ENCODE results near the gene KRT3.

The KRT3 gene

GRCh38 chr12:52741375-52742195 is 54.3 kb downstream of the KRT3 start:
- H3K79me2 ChIP-seq (ENCODE audit: insufficient read depth, low read length), result no peaks in the 10 kb centered on the region
- H4K20me1 ChIP-seq (ENCODE audit: insufficient read depth, low read length), result peaks cover 9% of the 10 kb centered on the region; the same call in 1 of the 2 replicates
- H3K27ac ChIP-seq (ENCODE audit: low read length), result no peak overlapping the region
- TF ChIP-seq CTCF (IDR thresholded peaks at IDR 0.05; ENCODE audit: borderline replicate concordance, extremely low read depth, low read length, poor library complexity, severe bottlenecking), result no peak
- TF ChIP-seq EZH2 (IDR thresholded peaks at IDR 0.05; ENCODE audit: borderline replicate concordance, low read depth, low read length, severe bottlenecking), result no peak
- H3K4me2 ChIP-seq (ENCODE audit: insufficient read depth, low read length), result no peak overlapping the region
- peaks cover 2% of the 10 kb centered on the region for H3K27me3 ChIP-seq (ENCODE audit: insufficient read depth, low read length, poor library complexity)
- no peak overlapping the region for H3K4me3 ChIP-seq (ENCODE audit: low read depth in 1 of 2, low read length in 2 of 2)
- ATAC-seq (ENCODE audit: insufficient read depth, low read depth), result peak; percentile 81
- H3K4me1 ChIP-seq (ENCODE audit: insufficient read depth, low read length), result no peaks in the 10 kb centered on the region
- H2AFZ ChIP-seq (ENCODE audit: low read depth, low read length), result no peak overlapping the region
- H3K36me3 ChIP-seq (ENCODE audit: insufficient read depth, low read length), result no peaks in the 10 kb centered on the region
- no peaks in the 10 kb centered on the region for H3K9me3 ChIP-seq (ENCODE audit: insufficient read depth, low read length, severe bottlenecking)
- peak; percentile 73 for DNase-seq
- H3K9ac ChIP-seq (ENCODE audit: low read depth, low read length), result no peak overlapping the region

GRCh38 chr12:52740584-52740983 is 55.3 kb downstream of the KRT3 start:
- Histone ChIP-seq H3K27me3 (ENCODE audit: insufficient read depth, low read length, poor library complexity) (peaks cover 2% of the 10 kb centered on the region), H4K20me1 (ENCODE audit: insufficient read depth, low read length) (peaks cover 10% of the 10 kb centered on the region; the same call in 1 of the 2 replicates), H3K36me3 (ENCODE audit: insufficient read depth, low read length) (no peaks in the 10 kb centered on the region), H3K27ac (ENCODE audit: low read length) (no peak overlapping the region), H3K4me3 (ENCODE audit: low read depth in 1 of 2, low read length in 2 of 2) (no peak overlapping the region), H3K4me2 (ENCODE audit: insufficient read depth, low read length) (no peak overlapping the region), H3K79me2 (ENCODE audit: insufficient read depth, low read length) (no peaks in the 10 kb centered on the region), H3K9ac (ENCODE audit: low read depth, low read length) (no peak overlapping the region), H3K9me3 (ENCODE audit: insufficient read depth, low read length, severe bottlenecking) (no peaks in the 10 kb centered on the region), H2AFZ (ENCODE audit: low read depth, low read length) (no peak overlapping the region), H3K4me1 (ENCODE audit: insufficient read depth, low read length) (no peaks in the 10 kb centered on the region)
- ATAC-seq (ENCODE audit: insufficient read depth, low read depth), result no peak
- no peak for TF ChIP-seq EZH2 (IDR thresholded peaks at IDR 0.05; ENCODE audit: borderline replicate concordance, low read depth, low read length, severe bottlenecking)
- no peak for TF ChIP-seq CTCF (IDR thresholded peaks at IDR 0.05; ENCODE audit: borderline replicate concordance, extremely low read depth, low read length, poor library complexity, severe bottlenecking)
- DNase-seq, result no peak

GRCh38 chr12:52739963-52740362 is 56.0 kb downstream of the KRT3 start:
- H3K27me3 ChIP-seq (ENCODE audit: insufficient read depth, low read length, poor library complexity), result peaks cover 2% of the 10 kb centered on the region

More at GRCh38 chr12:52739963-52740362, 56.0 kb downstream of the KRT3 start:
- H3K79me2 ChIP-seq (ENCODE audit: insufficient read depth, low read length), result no peaks in the 10 kb centered on the region
- no peaks in the 10 kb centered on the region for H3K36me3 ChIP-seq (ENCODE audit: insufficient read depth, low read length)
- no peak overlapping the region for H2AFZ ChIP-seq (ENCODE audit: low read depth, low read length)
- TF ChIP-seq CTCF (IDR thresholded peaks at IDR 0.05; ENCODE audit: borderline replicate concordance, extremely low read depth, low read length, poor library complexity, severe bottlenecking) (no peak), EZH2 (IDR thresholded peaks at IDR 0.05; ENCODE audit: borderline replicate concordance, low read depth, low read length, severe bottlenecking) (no peak)
- no peaks in the 10 kb centered on the region for H3K4me1 ChIP-seq (ENCODE audit: insufficient read depth, low read length)
- no peak overlapping the region for H3K4me2 ChIP-seq (ENCODE audit: insufficient read depth, low read length)
- DNase-seq (no peak), ATAC-seq (ENCODE audit: insufficient read depth, low read depth) (no peak)
- H3K9ac ChIP-seq (ENCODE audit: low read depth, low read length), result no peak overlapping the region
- no peaks in the 10 kb centered on the region for H3K9me3 ChIP-seq (ENCODE audit: insufficient read depth, low read length, severe bottlenecking)
- H4K20me1 ChIP-seq (ENCODE audit: insufficient read depth, low read length), result peaks cover 10% of the 10 kb centered on the region; the same call in 1 of the 2 replicates
- H3K27ac ChIP-seq (ENCODE audit: low read length), result no peak overlapping the region
- no peak overlapping the region for H3K4me3 ChIP-seq (ENCODE audit: low read depth in 1 of 2, low read length in 2 of 2)
